ENCODE measurements around the gene DNAJB5.

DNA sequence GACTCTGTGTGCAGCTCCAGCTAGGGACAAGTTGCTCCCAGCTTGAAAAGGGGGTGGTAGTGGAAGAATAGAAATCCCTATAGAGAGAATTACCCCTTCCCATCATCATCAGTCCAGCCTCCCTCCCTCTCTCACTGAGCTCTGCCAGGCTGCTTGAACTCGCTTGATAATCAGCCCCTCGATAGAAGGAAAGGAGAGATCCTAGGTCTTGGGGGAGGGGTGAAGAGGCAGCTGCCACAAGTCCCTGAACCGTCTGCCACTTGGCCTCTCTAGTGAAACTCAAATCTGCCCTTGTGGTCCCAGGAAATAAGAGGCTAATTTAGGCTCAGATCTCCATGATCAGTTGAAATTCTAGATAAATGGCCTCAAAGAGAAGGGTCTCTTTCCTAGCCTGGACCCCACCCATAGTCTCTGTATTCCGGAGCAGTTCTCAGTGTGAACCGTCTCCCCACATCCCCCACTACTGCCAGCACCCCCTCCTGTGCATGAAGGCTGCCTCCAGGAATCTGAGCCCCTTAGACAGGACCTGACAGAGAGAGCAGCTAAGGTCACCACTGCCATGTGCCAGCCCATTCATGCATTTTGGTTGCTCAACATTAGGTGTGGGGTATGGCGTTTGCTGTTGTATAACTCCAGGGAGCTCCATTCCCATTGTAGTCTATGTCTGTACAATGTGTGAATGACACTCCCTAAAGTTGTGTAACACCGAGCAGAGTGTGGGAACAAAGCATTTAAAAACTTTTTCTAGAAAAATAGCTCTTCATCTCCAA lies 5.5 kb downstream of the DNAJB5 start:
- TF ChIP-seq SPI1 (IDR thresholded peaks at IDR 0.05; ENCODE audit: low read depth, low read length) = no peak
- no peak for TF ChIP-seq POLR2AphosphoS5 (IDR thresholded peaks at IDR 0.05; ENCODE audit: low read depth, low read length)
- no peak for TF ChIP-seq POU2F2 (IDR thresholded peaks at IDR 0.05; ENCODE audit: low read depth, low read length)

Measured in GM12891 (cell line).